HG02938 (cell line): ENCODE results near the gene DLG4.
A peak's percentile ranks its signal among the peaks of the same experiment; 100 is the strongest.

Experiments used
- ATAC-seq: cut with Tn5 transposase; IDR thresholded peaks from one replicate; pipeline ENCODE4 v1.9.1; 2021; ENCODE audit warnings: mild to moderate bottlenecking, moderate library complexity; ENCODE audit not compliant: unreplicated experiment

The DLG4 gene

DNA sequence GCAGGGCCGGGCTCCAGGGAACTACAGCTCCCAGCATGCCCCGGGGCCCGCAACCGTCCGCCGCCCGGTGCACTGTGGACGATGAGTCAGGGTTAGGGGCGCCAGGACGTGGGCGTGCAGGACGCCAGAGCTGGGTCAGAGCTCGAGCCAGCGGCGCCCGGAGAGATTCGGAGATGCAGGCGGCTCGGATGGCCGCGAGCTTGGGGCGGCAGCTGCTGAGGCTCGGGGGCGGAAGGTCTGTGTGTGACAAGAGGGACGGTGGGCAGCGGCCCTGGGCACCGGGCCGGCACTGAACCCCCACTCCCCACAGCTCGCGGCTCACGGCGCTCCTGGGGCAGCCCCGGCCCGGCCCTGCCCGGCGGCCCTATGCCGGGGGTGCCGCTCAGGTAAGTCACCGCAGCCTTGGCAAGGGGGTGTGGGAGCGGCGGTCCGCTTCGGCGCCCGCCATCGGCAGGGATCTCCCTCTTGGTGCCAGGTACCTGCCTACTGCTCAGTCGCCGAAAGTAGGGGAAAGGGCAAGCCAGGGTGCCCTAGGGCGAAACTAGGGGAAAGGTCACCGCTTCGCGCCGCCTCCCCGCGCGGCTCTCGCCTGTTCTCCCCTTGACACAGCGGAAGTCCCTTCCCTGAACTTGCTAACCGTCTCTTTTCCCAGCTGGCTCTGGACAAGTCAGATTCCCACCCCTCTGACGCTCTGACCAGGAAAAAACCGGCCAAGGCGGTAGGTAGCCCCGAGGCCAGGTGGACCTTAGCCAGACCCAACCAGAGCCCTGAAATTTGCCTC lies at the start of gene DLG4, which contains the start of gene ACADVL:
Gene DLG4, minus strand, starts transcription at position 25 of the 781 bp plus-strand sequence.
Gene ACADVL, plus strand, starts transcription at position 127 of the 781 bp plus-strand sequence. Its CDS starts 47 bp downstream, at position 174.
- peak; percentile 47 for ATAC-seq

- no peak for ATAC-seq
Observed at GRCh38 chr17:7266784-7267183, 47.1 kb upstream of the DLG4 start.

GRCh38 chr17:7263801-7264078 lies 44.1 kb upstream of the DLG4 start:
- ATAC-seq, result no peak

- no peak for ATAC-seq
Observed at GRCh38 chr17:7262935-7263800, 43.5 kb upstream of the DLG4 start.

- ATAC-seq, result no peak
Observed at GRCh38 chr17:7262192-7262934, 42.7 kb upstream of the DLG4 start, which contains the start of gene CLDN7. TSS of gene CLDN7 (minus strand) at chr17:7262478. CDS start at chr17:7262043, 435 bp downstream.

- no peak for ATAC-seq
Observed at GRCh38 chr17:7261379-7262191, 41.9 kb upstream of the DLG4 start.

- ATAC-seq, result no peak
Observed at GRCh38 chr17:7260651-7261378, 41.2 kb upstream of the DLG4 start.

GRCh38 chr17:7260151-7260550 lies 40.5 kb upstream of the DLG4 start:
- ATAC-seq, result no peak

DNA sequence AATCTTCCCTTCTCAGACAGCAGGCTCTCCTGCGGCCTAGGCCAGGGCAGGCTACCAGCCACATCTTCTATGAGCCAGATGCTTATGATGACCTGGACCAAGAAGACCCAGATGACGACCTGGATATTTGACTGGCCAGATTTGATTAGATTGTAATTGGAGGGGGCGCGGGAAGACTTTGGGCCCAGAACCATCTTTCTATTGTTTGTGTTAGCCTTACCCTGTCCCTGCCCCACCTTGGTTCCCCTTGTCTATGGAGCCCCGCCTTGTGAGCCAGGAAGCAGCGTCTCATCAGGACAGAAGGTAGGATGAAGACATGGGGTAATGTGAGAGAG lies 39.9 kb upstream of the DLG4 start:
- ATAC-seq, result no peak

DNA sequence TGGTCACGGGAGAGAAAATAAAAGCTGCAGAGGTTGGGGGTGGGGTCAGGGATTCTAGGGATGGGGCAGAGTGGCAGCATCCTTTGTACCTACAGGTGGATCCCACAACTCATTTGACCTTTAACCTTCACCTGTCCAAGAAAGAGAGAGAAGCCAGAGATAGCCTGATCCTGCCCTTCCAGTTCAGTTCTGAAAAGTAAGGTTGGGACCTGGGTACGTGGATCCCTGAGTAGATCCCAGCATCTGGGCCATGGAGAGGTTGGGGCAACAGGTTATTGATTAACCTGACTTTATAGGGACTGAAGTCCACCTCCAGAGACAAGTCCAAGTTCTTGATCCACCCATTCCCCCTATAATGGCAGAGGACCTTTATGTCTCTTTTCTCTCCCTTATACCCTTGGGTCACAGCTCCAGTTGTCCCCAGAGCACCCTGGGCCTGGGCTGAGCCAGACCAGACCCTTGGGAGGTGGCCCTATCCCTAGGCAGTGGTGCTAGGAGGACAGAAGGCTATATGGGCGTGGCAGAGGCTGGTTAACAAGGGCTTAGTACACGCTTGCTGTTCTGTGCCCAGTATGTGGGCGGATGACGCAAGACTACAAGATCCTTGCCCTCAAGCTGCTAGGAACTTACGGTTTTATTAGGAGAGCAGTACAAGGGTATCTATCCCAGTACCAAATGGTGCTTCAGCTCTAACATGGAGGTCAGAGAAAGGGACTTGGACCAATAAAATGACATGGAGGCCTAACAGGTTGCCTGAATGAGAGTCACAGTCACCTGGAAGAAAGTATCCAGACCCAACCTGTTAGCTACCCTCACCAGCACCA lies 39.3 kb upstream of the DLG4 start:
- ATAC-seq, result no peak

GRCh38 chr17:7256766-7257456 lies 37.3 kb upstream of the DLG4 start:
- ATAC-seq, result no peak

DNA sequence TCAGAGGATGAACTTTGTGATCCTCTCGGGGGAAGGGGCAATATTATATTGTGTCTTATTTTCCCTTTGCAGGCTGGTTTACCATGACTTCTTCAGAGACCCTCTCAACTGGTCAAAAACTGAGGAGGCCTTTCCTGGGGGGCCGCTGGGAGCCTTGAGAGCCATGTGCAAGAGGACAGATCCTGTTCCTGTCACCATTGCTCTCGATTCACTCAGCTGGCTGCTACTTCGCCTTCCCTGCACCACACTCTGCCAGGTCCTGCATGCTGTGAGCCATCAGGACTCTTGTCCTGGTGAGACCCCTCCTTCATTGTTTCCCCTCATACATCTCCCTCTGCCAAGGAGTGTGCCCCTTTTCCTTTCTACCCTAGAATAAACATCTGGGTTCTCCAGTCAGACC lies 34.9 kb upstream of the DLG4 start:
- ATAC-seq, result no peak

DNA sequence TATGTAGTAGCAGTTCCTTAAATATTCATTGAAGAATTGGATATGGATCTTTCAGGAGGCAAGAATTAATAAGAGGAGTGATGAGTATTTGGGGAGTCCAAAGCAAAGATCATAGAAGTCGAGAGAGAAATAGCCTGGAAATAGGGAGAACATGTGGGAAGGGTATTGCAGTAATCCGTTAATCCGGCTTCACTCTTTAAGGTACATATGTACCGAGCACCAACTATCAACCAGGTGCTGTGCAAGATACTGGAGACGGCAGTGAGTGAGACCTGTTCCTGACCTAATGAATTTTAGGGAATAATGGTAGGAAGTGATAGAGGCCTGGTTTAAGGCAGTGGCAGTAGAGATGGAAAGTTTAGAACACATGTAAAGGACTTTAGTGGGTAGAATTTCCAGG lies 33.4 kb upstream of the DLG4 start:
- no peak for ATAC-seq

DNA sequence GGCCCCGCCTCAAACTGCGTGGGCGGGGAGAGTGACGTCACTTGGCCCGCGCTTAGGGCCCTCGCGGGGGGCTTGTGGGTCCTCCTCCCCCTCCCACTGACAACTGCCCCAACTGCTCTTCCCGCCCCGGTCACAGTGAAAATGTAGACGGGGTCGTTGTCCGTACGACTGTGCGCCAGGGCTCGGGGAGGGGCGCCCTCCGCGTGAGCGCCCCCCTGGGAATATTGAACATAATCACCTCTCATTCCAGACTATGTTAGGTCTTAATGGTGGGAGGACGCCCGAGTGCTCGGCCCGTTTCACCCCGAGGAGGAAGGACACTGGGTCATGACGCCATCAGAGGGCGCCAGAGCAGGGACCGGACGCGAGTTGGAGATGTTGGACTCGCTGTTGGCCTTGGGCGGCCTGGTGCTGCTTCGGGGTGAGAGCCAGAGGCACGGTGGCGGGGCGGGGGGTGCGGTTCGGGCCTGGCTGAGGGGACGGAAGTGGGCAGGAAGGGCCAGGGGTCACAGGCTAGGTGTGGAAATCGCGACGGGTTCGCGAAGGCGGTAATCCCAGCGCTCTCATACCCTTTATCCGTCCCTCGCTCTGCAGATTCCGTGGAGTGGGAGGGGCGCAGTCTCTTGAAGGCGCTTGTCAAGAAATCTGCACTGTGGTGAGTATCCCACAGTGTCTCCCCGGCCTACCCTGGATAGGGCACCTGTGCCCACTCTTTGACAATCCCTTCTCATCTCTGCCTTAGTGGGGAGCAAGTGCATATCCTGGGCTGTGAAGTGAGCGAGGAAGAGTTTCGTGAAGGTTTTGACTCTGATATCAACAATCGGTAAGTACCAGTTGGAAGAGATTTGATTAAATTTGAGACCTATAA lies 32.8 kb upstream of the DLG4 start, which contains the start of gene ELP5:
Gene ELP5, plus strand, starts transcription at position 40 of the 868 bp plus-strand sequence. Its CDS starts 336 bp downstream, at position 376.
- peak; percentile 48 for ATAC-seq

GRCh38 chr17:7251661-7252175 lies 32.1 kb upstream of the DLG4 start, which contains the start of gene CTDNEP1:
TSS of gene CTDNEP1 (minus strand) at chr17:7251734. CDS start at chr17:7251296, 438 bp downstream.
- ATAC-seq, result peak; percentile 89

- no peak for ATAC-seq
Observed at GRCh38 chr17:7250695-7251627, 31.3 kb upstream of the DLG4 start.
